HepG2 (cell line): Measurements from ENCODE around the gene ILDR2. TPM values are rescaled to one million over a fixed set of nuclear protein-coding genes. Genes with fewer than 3 reads are reported as not detected.

Experiments
- ATAC-seq: fragments of 200-7000 bp; cut with Tn5 transposase; 3 replicates; pipeline ENCODE4 v1.9.1; 2020; ENCODE audit warnings: mild to moderate bottlenecking, moderate library complexity
- BruUV-seq: library from RNA; stranded (reverse); fragments of 400-500 nt; replicated peaks from 2 replicates; lab custom pipeline; 2021; lab: Mats Ljungman, UMichigan
- CTCF ChIA-PET: fragments of 300-600 bp; formaldehyde crosslinking; extraction: SDS; loops from one replicate; lab custom pipeline; 2021; ENCODE audit warnings: low total read pairs, inconsistent platforms, low intra/inter-chr PET ratio; lab: Yijun Ruan, JAX
- POLR2A ChIA-PET: fragments of 350-600 bp; sonication (Branson Sonifier 250); formaldehyde crosslinking; loops from one replicate; lab custom pipeline; 2020; ENCODE audit warnings: antibody characterized with exemption, inconsistent platforms; lab: Yijun Ruan, JAX
- DNase-seq: peaks from one replicate; pipeline ENCODE4 v3.0.0-alpha.2; 2015; ENCODE audit warnings: low spot score
- FAIRE-seq: peaks from 3 replicates; lab custom pipeline; 2011; peaks lifted over from hg19 to GRCh38; lab: Jason Lieb, UNC
- H2AFZ ChIP-seq: one replicate; pipeline ENCODE4 v1.6.1; 2011; ENCODE audit warnings: low read length, inconsistent platforms
- H3K27ac ChIP-seq: fragments of 300-600 bp; 3 replicates; pipeline ENCODE4 v1.8.0; 2011; ENCODE audit warnings: mixed run types, mild to moderate bottlenecking, mixed read lengths, low read length, inconsistent platforms; ENCODE audit not compliant: insufficient read depth; ENCODE audit errors: extremely low read length
- H3K27me3 ChIP-seq, 2 experiments: fragments of 200-600 bp in 1 of 2; 2 replicates in 1 of 2; 3 replicates in 1 of 2; pipeline versions ENCODE4 v1.6.0 to v1.8.0; 2011; ENCODE audit warnings: low read length in 2 of 2, mild to moderate bottlenecking in 2 of 2, moderate library complexity in 2 of 2, inconsistent platforms in 1 of 2; ENCODE audit not compliant: insufficient read depth in 2 of 2, control insufficient read depth in 1 of 2
- H3K36me3 ChIP-seq, 2 experiments: fragments of 200-600 bp in 1 of 2; replicated peaks in 1 of 2; 2 replicates in 1 of 2; 3 replicates in 1 of 2; pipeline versions ENCODE4 v1.5.1 to v1.8.0; 2011; ENCODE audit warnings: low read length in 2 of 2, inconsistent platforms in 1 of 2; ENCODE audit not compliant: insufficient read depth in 2 of 2, control insufficient read depth in 1 of 2
- H3K4me1 ChIP-seq: 2 replicates; pipeline ENCODE4 v1.5.1; 2012; ENCODE audit warnings: low read length, inconsistent platforms; ENCODE audit not compliant: insufficient read depth
- H3K4me2 ChIP-seq: 2 replicates; pipeline ENCODE4 v1.6.0; 2011; ENCODE audit warnings: low read depth, low read length, inconsistent platforms
- H3K4me3 ChIP-seq, 3 experiments: fragments of 200-600 bp in 1 of 3; sonication (generic), shearing (Covaris generic) in 1 of 3; replicated peaks in 1 of 3; 2 replicates each; pipeline ENCODE4 v1.5.1; 2011 to 2016; ENCODE audit warnings: low read length in 3 of 3, inconsistent platforms in 2 of 3, low read depth in 2 of 3, mild to moderate bottlenecking in 2 of 3, control low read depth in 1 of 3, mixed read lengths in 1 of 3; ENCODE audit not compliant: insufficient read depth in 1 of 3
- H3K79me2 ChIP-seq: one replicate; pipeline ENCODE4 v1.6.1; 2011; ENCODE audit warnings: low read length, inconsistent platforms; ENCODE audit not compliant: insufficient read depth
- H3K9ac ChIP-seq: 2 replicates; pipeline ENCODE4 v1.6.0; 2011; ENCODE audit warnings: mild to moderate bottlenecking, low read depth, low read length, inconsistent platforms; ENCODE audit not compliant: insufficient read depth
- H3K9me3 ChIP-seq: 2 replicates; pipeline ENCODE4 v1.5.1; 2012; ENCODE audit warnings: mild to moderate bottlenecking, low read length
- H4K20me1 ChIP-seq: 2 replicates; pipeline ENCODE4 v1.6.0; 2011; ENCODE audit warnings: inconsistent platforms, mild to moderate bottlenecking, low read length, moderate library complexity; ENCODE audit not compliant: insufficient read depth
- BCL3 ChIP-seq: sonication (generic); formaldehyde crosslinking; IDR thresholded peaks from 2 replicates; pipeline ENCODE4 v1.5.1; 2020; ENCODE audit warnings: mild to moderate bottlenecking, missing genetic modification reagents, moderate library complexity
- BORCS8-MEF2B ChIP-seq: sonication (generic); formaldehyde crosslinking; IDR thresholded peaks from 2 replicates; pipeline ENCODE4 v1.8.0; 2022; ENCODE audit warnings: mild to moderate bottlenecking, missing genetic modification reagents
- EP300 ChIP-seq, 3 experiments: sonication (generic) in 1 of 3; formaldehyde crosslinking in 1 of 3; IDR thresholded peaks; 2 replicates each; pipeline versions ENCODE4 v1.5.1 to v1.6.1; 2011 to 2020; ENCODE audit warnings: low read depth in 2 of 3, low read length in 2 of 3, borderline replicate concordance in 1 of 3, improper control_type of control experiment in 1 of 3, mild to moderate bottlenecking in 1 of 3, missing genetic modification reagents in 1 of 3, moderate library complexity in 1 of 3
- ISX ChIP-seq: sonication (generic); formaldehyde crosslinking; conservative IDR thresholded peaks from 2 replicates; pipeline ENCODE4 v1.5.0; 2020; ENCODE audit warnings: missing genetic modification reagents
- JARID2 ChIP-seq: sonication (generic); formaldehyde crosslinking; IDR thresholded peaks from 2 replicates; pipeline ENCODE4 v1.8.1; 2023; ENCODE audit warnings: missing genetic modification reagents, inconsistent platforms; ENCODE audit not compliant: insufficient replicate concordance
- PREB ChIP-seq: sonication (generic); formaldehyde crosslinking; IDR thresholded peaks from 2 replicates; pipeline ENCODE4 v1.4.0; 2020; ENCODE audit warnings: missing genetic modification reagents
- SMC3 ChIP-seq: IDR thresholded peaks from 2 replicates; pipeline ENCODE4 v1.6.1; 2011; ENCODE audit warnings: low read length, improper control_type of control experiment
- TOE1 ChIP-seq: sonication (generic); formaldehyde crosslinking; IDR thresholded peaks from 2 replicates; pipeline ENCODE4 v1.4.0; 2020; ENCODE audit warnings: mild to moderate bottlenecking, missing genetic modification reagents
- U2AF2 ChIP-seq: fragments of 200-400 bp; formaldehyde crosslinking; IDR thresholded peaks from 2 replicates; pipeline ENCODE4 v1.6.1; 2017; ENCODE audit warnings: low read depth, mild to moderate bottlenecking, low read length
- ZNF17 ChIP-seq: sonication (generic); formaldehyde crosslinking; IDR thresholded peaks from 2 replicates; pipeline ENCODE4 v1.5.0; 2020; ENCODE audit warnings: mild to moderate bottlenecking, missing genetic modification reagents
- ZNF275 ChIP-seq: sonication (generic); formaldehyde crosslinking; IDR thresholded peaks from 2 replicates; pipeline ENCODE4 v1.8.0; 2022; ENCODE audit warnings: missing genetic modification reagents, mild to moderate bottlenecking, inconsistent platforms, borderline replicate concordance
- ZNF432 ChIP-seq: sonication (generic); formaldehyde crosslinking; IDR thresholded peaks from 2 replicates; pipeline ENCODE4 v1.5.0; 2020; ENCODE audit warnings: missing genetic modification reagents, mild to moderate bottlenecking, borderline replicate concordance
- ZNF451 ChIP-seq: sonication (generic); formaldehyde crosslinking; IDR thresholded peaks from 2 replicates; pipeline ENCODE4 v1.5.0; 2020; ENCODE audit warnings: mild to moderate bottlenecking, missing genetic modification reagents
- ZNF652 ChIP-seq: IDR thresholded peaks from 2 replicates; pipeline ENCODE4 v1.6.1; 2016; ENCODE audit warnings: low read depth, borderline replicate concordance
- in situ Hi-C: cut with HindIII; loops from 2 replicates; pipeline ENCODE4 v1.10.0; 2017; ENCODE audit warnings: low pct_unique_long_range_greater_than_20kb; ENCODE audit not compliant: extremely low pct_ligation_motif_present
- intact Hi-C: fragments of 100-400 bp; cut with micrococcal nuclease; formaldehyde crosslinking; loops from one replicate; pipeline ENCODE4 v1.10.0; 2022; ENCODE audit not compliant: unreplicated experiment
- polyA plus RNA-seq, 8 experiments: library from polyadenylated mRNA; depleted of rRNA in 3 of 8; stranded (reverse) in 7 of 8; unstranded in 1 of 8; fragments of >200 nt; fragmentation: Illumina TruSeq in 4 of 8; extraction: Trizol in 4 of 8; gene quantifications; 2 replicates each; pipeline versions ENCODE4 v1.2.1 to v1.2.3, GENCODE V29; 2011 to 2016; ENCODE audit warnings: low read depth in 4 of 8, missing spikeins in 1 of 8, mixed read lengths in 1 of 8; ENCODE audit not compliant: insufficient read depth in 1 of 8
- total RNA-seq, 5 experiments: library from RNA; depleted of rRNA; stranded (reverse); fragments of >200 nt; fragmentation: Illumina TruSeq; extraction: Trizol; gene quantifications; 2 replicates each; pipeline ENCODE4 v1.2.3, GENCODE V29; 2016; ENCODE audit warnings: low read depth in 1 of 5
- TF ChIP-seq, protein P1 (sequence below): sonication (generic); formaldehyde crosslinking; IDR thresholded peaks from 2 replicates; pipeline ENCODE4 v1.4.0; 2020; ENCODE audit warnings: missing genetic modification reagents

The ILDR2 gene
- total and polyA plus RNA-seq, 2 of the 13 experiments (the other 11 are each of a cell fraction or from before 2014, with no cell fraction given): 0.04 TPM; not detected in 1

- ChIA-PET CTCF (no interaction called here), POLR2A (no interaction called here)
- no peak for ATAC-seq
- no peak overlapping the region for H3K27ac ChIP-seq
- no peak for DNase-seq
- H4K20me1 ChIP-seq: no peaks in the 10 kb centered on the region
- no peak overlapping the region for H3K9ac ChIP-seq
- H3K27me3 ChIP-seq: peaks cover 0 to 19% of the 10 kb centered on the region in 2 experiments; a peak in 3 of 5 replicates
- BruUV-seq: no TSS peak
- no peaks in the 10 kb centered on the region for H3K4me1 ChIP-seq
- H3K4me2 ChIP-seq: no peak overlapping the region
- in situ Hi-C loops (loop anchor here (10.0 kb wide), 1 partner anchor 555 kb away; no protein-coding TSS in a partner anchor), intact Hi-C loops (no loop called here)
- H3K4me3 ChIP-seq: no peak overlapping the region
- no peaks in the 10 kb centered on the region for H3K9me3 ChIP-seq
- H3K79me2 ChIP-seq: no peaks in the 10 kb centered on the region
- H3K36me3 ChIP-seq: no peaks in the 10 kb centered on the region
- no peak for TF ChIP-seq BCL3 (CRISPR knock-in tag)
- TF ChIP-seq ZNF652: no peak
- no peak for TF ChIP-seq ZNF451 (CRISPR knock-in tag)
- TF ChIP-seq EP300 (IDR thresholded peaks at IDR 0.05; ENCODE audit: low read depth in 2 of 2, low read length in 2 of 2): no peak
- TF ChIP-seq EP300 (CRISPR knock-in tag; IDR thresholded peaks at IDR 0.05; ENCODE audit: borderline replicate concordance): no peak
- no peak for TF ChIP-seq TOE1
- no peak for TF ChIP-seq ZNF432 (CRISPR knock-in tag)
- TF ChIP-seq PREB (CRISPR knock-in tag): no peak
- TF ChIP-seq BORCS8-MEF2B: no peak
- TF ChIP-seq U2AF2: no peak
- TF ChIP-seq ZNF275 (CRISPR knock-in tag): no peak
- TF ChIP-seq JARID2: no peak
- TF ChIP-seq, protein P1, sequence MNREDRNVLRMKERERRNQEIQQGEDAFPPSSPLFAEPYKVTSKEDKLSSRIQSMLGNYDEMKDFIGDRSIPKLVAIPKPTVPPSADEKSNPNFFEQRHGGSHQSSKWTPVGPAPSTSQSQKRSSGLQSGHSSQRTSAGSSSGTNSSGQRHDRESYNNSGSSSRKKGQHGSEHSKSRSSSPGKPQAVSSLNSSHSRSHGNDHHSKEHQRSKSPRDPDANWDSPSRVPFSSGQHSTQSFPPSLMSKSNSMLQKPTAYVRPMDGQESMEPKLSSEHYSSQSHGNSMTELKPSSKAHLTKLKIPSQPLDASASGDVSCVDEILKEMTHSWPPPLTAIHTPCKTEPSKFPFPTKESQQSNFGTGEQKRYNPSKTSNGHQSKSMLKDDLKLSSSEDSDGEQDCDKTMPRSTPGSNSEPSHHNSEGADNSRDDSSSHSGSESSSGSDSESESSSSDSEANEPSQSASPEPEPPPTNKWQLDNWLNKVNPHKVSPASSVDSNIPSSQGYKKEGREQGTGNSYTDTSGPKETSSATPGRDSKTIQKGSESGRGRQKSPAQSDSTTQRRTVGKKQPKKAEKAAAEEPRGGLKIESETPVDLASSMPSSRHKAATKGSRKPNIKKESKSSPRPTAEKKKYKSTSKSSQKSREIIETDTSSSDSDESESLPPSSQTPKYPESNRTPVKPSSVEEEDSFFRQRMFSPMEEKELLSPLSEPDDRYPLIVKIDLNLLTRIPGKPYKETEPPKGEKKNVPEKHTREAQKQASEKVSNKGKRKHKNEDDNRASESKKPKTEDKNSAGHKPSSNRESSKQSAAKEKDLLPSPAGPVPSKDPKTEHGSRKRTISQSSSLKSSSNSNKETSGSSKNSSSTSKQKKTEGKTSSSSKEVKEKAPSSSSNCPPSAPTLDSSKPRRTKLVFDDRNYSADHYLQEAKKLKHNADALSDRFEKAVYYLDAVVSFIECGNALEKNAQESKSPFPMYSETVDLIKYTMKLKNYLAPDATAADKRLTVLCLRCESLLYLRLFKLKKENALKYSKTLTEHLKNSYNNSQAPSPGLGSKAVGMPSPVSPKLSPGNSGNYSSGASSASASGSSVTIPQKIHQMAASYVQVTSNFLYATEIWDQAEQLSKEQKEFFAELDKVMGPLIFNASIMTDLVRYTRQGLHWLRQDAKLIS (CRISPR knock-in tag): no peak
- no peak for TF ChIP-seq ZNF17 (CRISPR knock-in tag)
- no peak for TF ChIP-seq SMC3
- TF ChIP-seq ISX (CRISPR knock-in tag): no peak
- no peak for FAIRE-seq
- H2AFZ ChIP-seq: no peak overlapping the region
Observed at GRCh38 chr1:166889776-166890175, 85.6 kb downstream of the ILDR2 start.
